Stimulated activated CD4-positive, alpha-beta T cell treated with anti-CD3 and anti-CD28 coated beads, Interleukin-1b, Interleukin-23, amount 100 ng/mL, for 1 hour (primary cell): ENCODE results near the gene FAM167B.
A peak's percentile ranks its signal among the peaks of the same experiment; 100 is the strongest.

Experiments used
- DNase-seq, 2 donors: peaks; one replicate each; pipeline ENCODE4 v3.0.0-alpha.2; 2020; ENCODE audit warnings: low read depth in 2 of 2

Gene FAM167B

GRCh38 chr1:32246888-32247273 lies at the start of gene FAM167B:
FAM167B (plus strand) TSS chr1:32247222; CDS start chr1:32247422, 200 bp downstream.
- no peak for DNase-seq

GRCh38 chr1:32197837-32198236 lies 49.2 kb upstream of the FAM167B start:
- DNase-seq = no peak

DNA sequence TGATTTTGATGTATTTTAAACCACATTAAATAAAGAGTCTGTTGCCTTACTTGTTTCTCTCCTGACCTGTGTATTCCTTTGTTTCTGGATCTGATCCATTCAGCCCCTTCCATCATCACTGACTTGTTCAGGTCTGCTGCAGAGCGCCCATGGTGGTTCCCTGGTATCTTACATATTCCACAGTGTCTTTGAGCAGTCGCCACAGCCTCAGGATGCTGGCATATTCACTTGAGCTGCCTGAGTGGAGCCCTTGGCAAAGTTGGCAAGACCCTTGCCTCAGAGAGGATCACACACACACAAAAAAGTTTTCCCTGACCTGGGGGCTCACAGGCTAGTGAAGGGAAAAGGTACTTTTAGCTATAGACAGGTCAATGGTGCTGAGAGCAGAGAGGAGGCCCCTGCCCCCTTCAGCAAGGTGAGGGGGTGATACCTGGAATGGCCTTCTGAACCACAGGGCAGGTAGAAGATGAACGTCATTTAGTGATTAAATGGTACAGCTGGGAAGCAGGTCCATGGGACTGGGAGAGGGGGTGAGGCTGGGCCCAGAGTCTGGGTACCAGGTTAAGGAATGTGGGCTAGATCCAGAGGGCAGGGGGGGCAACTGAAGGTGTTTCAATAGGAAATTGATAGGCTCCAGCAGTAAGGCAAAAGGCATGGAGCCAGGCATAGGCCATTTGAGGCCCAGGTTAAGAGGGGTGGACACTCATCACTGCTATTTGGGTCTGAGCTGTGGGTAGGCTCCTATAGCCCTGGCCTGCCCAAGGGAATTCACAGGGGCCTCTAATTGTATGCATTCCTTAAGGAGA lies 48.6 kb upstream of the FAM167B start:
- DNase-seq = no peak

GRCh38 chr1:32199043-32199716 lies 47.8 kb upstream of the FAM167B start:
- no peak for DNase-seq

GRCh38 chr1:32199717-32200072 lies 47.3 kb upstream of the FAM167B start:
- no peak for DNase-seq

DNA sequence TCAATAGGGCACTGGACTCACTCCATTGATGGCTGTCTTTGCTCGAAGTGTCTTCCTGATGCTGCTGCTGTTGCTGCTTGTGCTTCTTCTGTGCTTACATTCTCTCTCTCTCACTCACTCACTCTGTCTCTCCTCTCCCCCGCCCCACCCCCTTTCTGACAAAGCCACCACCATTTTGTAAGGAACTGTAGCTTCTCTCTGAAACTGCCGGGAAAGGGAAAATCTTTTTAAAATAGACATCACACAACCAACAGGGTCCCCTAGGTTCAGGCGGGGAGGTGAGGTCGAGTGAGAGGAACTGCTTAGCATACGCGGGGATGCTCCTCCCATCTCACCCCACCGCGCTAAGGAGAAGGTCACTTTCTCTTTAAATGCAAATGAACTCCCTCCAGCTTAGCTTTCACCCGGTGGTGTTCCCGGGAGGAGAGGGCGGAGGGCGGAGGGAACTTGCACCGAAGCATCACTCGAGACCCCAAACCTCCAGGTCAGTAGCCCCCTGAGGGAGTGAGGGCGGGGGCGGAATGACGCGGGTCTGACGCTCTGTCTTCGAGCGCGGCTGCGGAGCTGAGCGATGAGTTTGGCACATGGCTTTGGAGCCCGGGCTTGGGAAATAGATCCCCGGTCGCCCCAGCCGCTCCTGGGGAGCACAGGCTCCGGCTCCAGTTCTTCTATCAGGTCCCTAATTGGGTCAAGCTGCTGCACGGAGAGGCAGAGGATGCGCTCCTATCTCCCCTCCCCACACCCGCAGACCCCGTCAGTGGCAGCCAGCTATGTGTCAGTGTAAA lies 46.6 kb upstream of the FAM167B start, which contains the start of gene CCDC28B:
Gene CCDC28B, plus strand, starts transcription at position 370 of the 785 bp plus-strand sequence. CDS start 1,341 bp downstream, outside the sequence.
- no peak for DNase-seq

GRCh38 chr1:32201011-32201855 lies 45.8 kb upstream of the FAM167B start:
- peak in 1 of 2 donors; percentile 20 for DNase-seq

DNA sequence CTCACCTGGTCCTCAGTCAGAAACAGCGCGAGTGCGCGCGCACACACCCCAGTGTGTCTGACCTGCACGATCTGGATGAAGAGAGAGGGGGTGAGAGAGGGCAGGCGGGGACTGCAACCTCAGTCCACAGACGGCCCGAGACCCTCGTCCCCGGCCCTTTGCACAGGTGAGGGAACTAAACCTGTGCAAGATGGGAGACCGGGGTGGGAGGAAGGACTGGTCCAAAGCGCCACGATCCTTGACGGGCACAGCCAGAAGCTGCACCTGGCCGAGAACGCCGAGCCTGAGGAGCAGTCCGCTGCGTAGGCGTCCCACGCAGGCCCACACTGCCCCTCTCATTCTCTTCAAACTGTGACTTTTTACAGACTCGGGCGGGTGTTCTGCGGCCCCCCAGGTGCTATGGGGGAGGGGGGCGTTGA lies 42.1 kb upstream of the FAM167B start:
- no peak for DNase-seq

DNA sequence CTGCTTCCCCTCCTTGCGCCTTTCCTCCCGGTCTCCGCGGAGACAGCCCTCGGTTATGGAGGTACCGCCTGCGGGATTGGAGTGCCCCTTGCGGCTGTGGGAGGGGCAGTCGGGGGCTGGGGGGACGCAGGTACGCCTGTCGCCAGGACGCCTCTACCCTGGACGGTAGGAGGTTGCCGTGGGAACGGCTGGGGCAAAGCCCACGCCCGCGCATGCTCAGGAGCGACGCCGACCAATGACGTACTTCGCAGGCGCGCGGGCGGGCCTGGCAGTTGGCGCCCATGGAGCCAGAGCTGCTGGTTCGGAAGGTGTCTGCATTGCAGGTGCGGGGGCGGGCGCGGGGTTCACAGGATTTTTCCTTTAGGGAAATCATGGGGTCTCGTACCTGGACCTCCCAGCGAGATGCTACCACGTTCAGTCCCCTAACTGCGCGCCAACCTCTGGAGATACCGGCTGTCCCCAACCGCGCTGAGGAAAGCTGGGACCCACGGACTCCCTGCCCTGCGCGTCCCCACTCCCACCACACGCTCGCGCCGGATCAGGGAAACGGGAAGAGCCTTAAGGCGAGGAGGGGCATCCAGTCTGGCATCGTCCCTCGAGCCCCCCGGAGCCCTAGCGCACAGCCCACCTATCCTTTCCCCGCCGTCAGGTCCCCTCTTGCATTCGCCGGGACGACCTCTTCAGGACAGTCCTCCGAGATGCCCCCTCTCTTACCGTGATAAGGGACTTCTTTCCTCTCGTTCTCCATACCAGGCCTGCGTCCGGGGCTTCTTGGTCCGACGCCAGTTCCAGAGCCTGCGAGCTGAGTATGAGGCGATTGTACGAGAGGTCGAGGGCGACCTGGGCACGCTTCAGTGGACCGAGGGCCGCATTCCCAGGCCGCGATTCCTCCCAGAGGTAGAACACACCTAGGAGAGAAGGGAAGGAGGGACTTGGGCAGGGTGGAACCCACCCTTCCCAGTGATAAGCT lies 41.3 kb upstream of the FAM167B start, which contains the start of gene IQCC:
Gene IQCC, plus strand, starts transcription at position 271 of the 970 bp plus-strand sequence. Its CDS starts 11 bp downstream, at position 282.
- DNase-seq = peak; percentile 60 to 68

- DNase-seq = no peak
Observed at GRCh38 chr1:32208469-32208868, 38.6 kb upstream of the FAM167B start.

GRCh38 chr1:32208891-32209328 lies 38.1 kb upstream of the FAM167B start, which contains the start of gene DCDC2B:
DCDC2B (plus strand) TSS chr1:32209089; CDS start chr1:32209094, 5 bp downstream.
- no peak for DNase-seq

GRCh38 chr1:32215629-32216480 lies 31.2 kb upstream of the FAM167B start:
- DNase-seq = peak in 1 of 2 donors; percentile 15

DNA sequence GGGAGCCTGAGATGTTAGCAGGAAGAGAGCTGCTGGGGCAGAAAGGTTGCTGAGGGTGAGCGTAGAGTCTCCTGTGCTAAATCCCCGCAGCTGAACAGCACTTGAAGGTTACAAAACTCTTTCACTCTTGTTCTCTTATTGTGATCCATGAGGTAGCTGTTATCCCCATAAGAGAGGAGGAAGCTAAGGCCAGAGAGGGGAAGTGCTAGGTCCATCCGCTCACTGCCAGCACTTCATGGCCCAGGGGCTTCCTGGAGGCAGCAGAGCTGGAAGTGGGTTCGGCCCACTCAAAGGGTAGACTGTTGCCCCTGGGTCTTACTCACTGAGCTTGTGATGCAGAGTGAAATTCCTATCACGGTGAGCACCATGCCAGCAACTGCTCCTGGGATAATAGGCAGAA lies 30.5 kb upstream of the FAM167B start:
- no peak for DNase-seq

DNA sequence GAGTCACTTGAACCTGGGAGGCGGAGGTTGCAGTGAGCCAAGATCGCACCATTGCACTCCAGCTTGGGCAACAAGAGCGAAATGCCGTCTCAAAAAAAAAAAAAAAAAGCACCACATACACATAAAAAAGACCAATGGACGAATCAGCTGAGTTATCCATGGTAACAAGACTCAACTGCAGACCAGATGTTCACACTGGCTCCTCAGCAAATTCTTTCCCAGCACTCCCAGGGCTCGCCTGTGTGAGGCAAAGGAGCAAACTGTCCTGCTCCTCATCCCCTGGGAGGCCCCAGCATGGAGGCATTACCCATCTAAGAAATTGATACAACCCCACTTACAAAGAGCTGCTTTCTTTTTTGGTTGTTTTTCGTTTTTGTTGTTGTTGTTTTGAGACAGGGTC lies 28.0 kb upstream of the FAM167B start:
- DNase-seq = no peak

- no peak for DNase-seq
Observed at GRCh38 chr1:32220746-32221580, 26.1 kb upstream of the FAM167B start.

GRCh38 chr1:32221581-32221979 lies 25.4 kb upstream of the FAM167B start:
- DNase-seq = no peak

- peak; percentile 74 to 77 for DNase-seq
Observed at GRCh38 chr1:32221980-32222755, 24.9 kb upstream of the FAM167B start, which contains the start of the genes EIF3I and TMEM234. EIF3I (plus strand) TSS chr1:32222407; CDS start chr1:32222442, 35 bp downstream. TMEM234 (minus strand) TSS chr1:32222353; CDS start chr1:32222322, 31 bp downstream.
